GM23338 (cell line): ENCODE data around the gene ZNF687. TPM values are rescaled to one million over a fixed set of nuclear protein-coding genes. Genes with fewer than 3 reads are reported as not detected.

ENCODE experiments used
- ATAC-seq: fragments of 200-7000 bp; cut with Tn5 transposase; 3 replicates; pipeline ENCODE4 v1.9.1; 2020
- DNase-seq: peaks from one replicate; pipeline ENCODE4 v3.0.0-alpha.2; 2015; ENCODE audit warnings: low spot score
- H2AFZ ChIP-seq: fragments of 200-600 bp; sonication (generic); 2 replicates; pipeline ENCODE4 v1.8.0; 2016; ENCODE audit warnings: antibody characterized with exemption, mild to moderate bottlenecking, moderate library complexity
- H3F3A ChIP-seq: fragments of 200-600 bp; sonication (generic); replicated peaks from 2 replicates; pipeline ENCODE4 v1.8.0; 2017; ENCODE audit warnings: antibody characterized with exemption, mixed run types, low read depth
- H3K27ac ChIP-seq: fragments of 200-600 bp; sonication (generic); 2 replicates; pipeline ENCODE4 v1.6.1; 2016; ENCODE audit warnings: low read depth
- H3K27me3 ChIP-seq: fragments of 200-600 bp; sonication (generic); 2 replicates; pipeline ENCODE4 v1.8.0; 2016; ENCODE audit warnings: mild to moderate bottlenecking, mixed run types, moderate library complexity; ENCODE audit not compliant: insufficient read depth
- H3K36me3 ChIP-seq: fragments of 200-600 bp; sonication (generic); 2 replicates; pipeline ENCODE4 v1.8.0; 2016; ENCODE audit warnings: mild to moderate bottlenecking; ENCODE audit not compliant: insufficient read depth
- H3K4me1 ChIP-seq: fragments of 200-600 bp; sonication (generic); 2 replicates; pipeline ENCODE4 v1.8.0; 2016; ENCODE audit warnings: mild to moderate bottlenecking, moderate library complexity; ENCODE audit not compliant: insufficient read depth
- H3K4me2 ChIP-seq: fragments of 200-600 bp; sonication (generic); 2 replicates; pipeline ENCODE4 v1.7.1; 2017; ENCODE audit warnings: mixed run types
- H3K4me3 ChIP-seq: fragments of 200-600 bp; sonication (generic); 2 replicates; pipeline ENCODE4 v1.6.1; 2016; ENCODE audit warnings: mixed run types
- H3K79me2 ChIP-seq: fragments of 200-600 bp; sonication (generic); replicated peaks from 2 replicates; pipeline ENCODE4 v1.8.0; 2017; ENCODE audit warnings: mild to moderate bottlenecking; ENCODE audit not compliant: insufficient read depth
- H3K9me2 ChIP-seq: fragments of 200-600 bp; sonication (generic); 2 replicates; pipeline ENCODE4 v1.8.0; 2017; ENCODE audit not compliant: insufficient read depth
- H4K20me1 ChIP-seq: fragments of 200-600 bp; sonication (generic); replicated peaks from 2 replicates; pipeline ENCODE4 v1.8.0; 2017; ENCODE audit warnings: mild to moderate bottlenecking; ENCODE audit not compliant: insufficient read depth
- H3K27ac Mint-ChIP-seq: 2 replicates; pipeline ENCODE4 v1.8.0; 2020; ENCODE audit warnings: inconsistent platforms, mild to moderate bottlenecking, moderate library complexity, mixed read lengths
- H3K27me3 Mint-ChIP-seq: 3 replicates; pipeline ENCODE4 v1.8.0; 2022; ENCODE audit warnings: low read depth, mild to moderate bottlenecking, moderate library complexity, mixed read lengths, inconsistent platforms; ENCODE audit not compliant: insufficient read depth, poor library complexity
- H3K36me3 Mint-ChIP-seq: 3 replicates; pipeline ENCODE4 v1.8.0; 2021; ENCODE audit warnings: low read depth, mild to moderate bottlenecking, inconsistent platforms, moderate library complexity, mixed read lengths
- H3K4me1 Mint-ChIP-seq: 3 replicates; pipeline ENCODE4 v1.8.0; 2020; ENCODE audit warnings: mild to moderate bottlenecking, inconsistent platforms, mixed read lengths
- H3K4me3 Mint-ChIP-seq: 3 replicates; pipeline ENCODE4 v1.8.0; 2021; ENCODE audit warnings: moderate library complexity, mild to moderate bottlenecking, inconsistent platforms, mixed read lengths
- H3K9me3 Mint-ChIP-seq: 3 replicates; pipeline ENCODE4 v1.8.0; 2020; ENCODE audit warnings: moderate library complexity, mild to moderate bottlenecking, inconsistent platforms, mixed read lengths
- CREB1 ChIP-seq: fragments of 250-450 bp; sonication (Bioruptor Pico); IDR thresholded peaks from 2 replicates; pipeline ENCODE4 v1.5.0; 2020; ENCODE audit warnings: low read depth, mild to moderate bottlenecking, moderate library complexity
- JUNB ChIP-seq: IDR thresholded peaks from one replicate; pipeline ENCODE4 v1.6.1; 2016; ENCODE audit warnings: antibody characterized with exemption; ENCODE audit not compliant: unreplicated experiment
- NANOG ChIP-seq: IDR thresholded peaks from 2 replicates; pipeline ENCODE4 v1.6.1; 2016; ENCODE audit warnings: antibody characterized with exemption, borderline replicate concordance
- POLR2AphosphoS5 ChIP-seq: IDR thresholded peaks from 2 replicates; pipeline ENCODE4 v1.6.1; 2016; ENCODE audit warnings: antibody characterized with exemption, low read depth
- STAT1 ChIP-seq: IDR thresholded peaks from one replicate; pipeline ENCODE4 v1.6.1; 2016; ENCODE audit warnings: antibody characterized with exemption; ENCODE audit not compliant: unreplicated experiment
- ZNF331 ChIP-seq: fragments of 250-450 bp; sonication (Bioruptor Pico); IDR thresholded peaks from 2 replicates; pipeline ENCODE4 v1.5.0; 2020; ENCODE audit warnings: low read depth, mild to moderate bottlenecking, moderate library complexity
- ZNF462 ChIP-seq: fragments of 250-450 bp; sonication (Bioruptor Pico); IDR thresholded peaks from 2 replicates; pipeline ENCODE4 v1.5.0; 2020; ENCODE audit warnings: mild to moderate bottlenecking, moderate library complexity
- polyA plus RNA-seq: library from polyadenylated mRNA; unstranded; fragments of >200 nt; fragmentation: Nextera tagmentation; extraction: Ambion mirVana; gene quantifications from 2 replicates; pipeline ENCODE4 v1.2.1, GENCODE V29; 2016
- total RNA-seq: library from RNA; depleted of rRNA; stranded (reverse); fragments of >200 nt; shearing (Covaris generic); gene quantifications from 2 replicates; pipeline ENCODE4 v1.2.3, GENCODE V29; 2014
- TF ChIP-seq, protein P1 (sequence below): IDR thresholded peaks from 2 replicates; pipeline ENCODE4 v1.6.1; 2016; ENCODE audit warnings: antibody characterized with exemption
- TF ChIP-seq, protein P2 (sequence below), 2 experiments: fragments of 200-600 bp in 1 of 2; sonication (generic) in 1 of 2; conservative IDR thresholded peaks; 2 replicates each; pipeline versions ENCODE4 v1.5.1 to v1.6.1; 2016 to 2017; ENCODE audit warnings: antibody characterized with exemption in 2 of 2, low read depth in 2 of 2, mild to moderate bottlenecking in 2 of 2, moderate library complexity in 1 of 2

ZNF687 gene
- total and polyA plus RNA-seq, 2 experiments from 2014 or later = 7.7 to 63.9 TPM

GRCh38 chr1:151312411-151312810 is 30.3 kb downstream of the ZNF687 start:
- Histone ChIP-seq H3K9me2 (no peaks in the 10 kb centered on the region), H3K4me2 (no peak overlapping the region), H3K27ac (no peak overlapping the region), H3K36me3 (peaks cover 13% of the 10 kb centered on the region; the same call in 1 of the 2 replicates), H3K79me2 (no peaks in the 10 kb centered on the region), H2AFZ (no peak overlapping the region), H3K4me3 (no peak overlapping the region), H3K4me1 (peaks cover 10% of the 10 kb centered on the region; the same call in 1 of the 2 replicates), H4K20me1 (peaks cover 6% of the 10 kb centered on the region), H3K27me3 (no peaks in the 10 kb centered on the region), H3F3A (0 out of 2 replicates have a peak, but pooled peaks cover 4% of the 10 kb centered on the region)
- no peak for TF ChIP-seq JUNB
- TF ChIP-seq, protein P1, sequence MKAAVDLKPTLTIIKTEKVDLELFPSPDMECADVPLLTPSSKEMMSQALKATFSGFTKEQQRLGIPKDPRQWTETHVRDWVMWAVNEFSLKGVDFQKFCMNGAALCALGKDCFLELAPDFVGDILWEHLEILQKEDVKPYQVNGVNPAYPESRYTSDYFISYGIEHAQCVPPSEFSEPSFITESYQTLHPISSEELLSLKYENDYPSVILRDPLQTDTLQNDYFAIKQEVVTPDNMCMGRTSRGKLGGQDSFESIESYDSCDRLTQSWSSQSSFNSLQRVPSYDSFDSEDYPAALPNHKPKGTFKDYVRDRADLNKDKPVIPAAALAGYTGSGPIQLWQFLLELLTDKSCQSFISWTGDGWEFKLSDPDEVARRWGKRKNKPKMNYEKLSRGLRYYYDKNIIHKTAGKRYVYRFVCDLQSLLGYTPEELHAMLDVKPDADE = no peak
- TF ChIP-seq POLR2AphosphoS5 = no peak
- no peak for TF ChIP-seq ZNF462 (CRISPR knock-in tag)
- no peak for TF ChIP-seq NANOG
- no peak for ATAC-seq
- DNase-seq = no peak
- peaks cover 18% of the 10 kb centered on the region for H3K4me1 Mint-ChIP-seq
- peaks cover 4% of the 10 kb centered on the region for H3K27me3 Mint-ChIP-seq
- no peak overlapping the region for H3K4me3 Mint-ChIP-seq
- H3K36me3 Mint-ChIP-seq = peaks cover 18% of the 10 kb centered on the region; the same call in 2 of the 3 replicates
- no peaks in the 10 kb centered on the region for H3K9me3 Mint-ChIP-seq
- no peak overlapping the region for H3K27ac Mint-ChIP-seq

GRCh38 chr1:151312826-151313225 is 30.7 kb downstream of the ZNF687 start:
- Histone ChIP-seq H3K36me3 (peaks cover 10% of the 10 kb centered on the region; the same call in 1 of the 2 replicates), H3K9me2 (no peaks in the 10 kb centered on the region), H3K4me2 (no peak overlapping the region), H3K4me1 (peaks cover 10% of the 10 kb centered on the region; the same call in 1 of the 2 replicates), H2AFZ (no peak overlapping the region), H4K20me1 (peaks cover 6% of the 10 kb centered on the region), H3K27ac (no peak overlapping the region), H3F3A (0 out of 2 replicates have a peak, but pooled peaks cover 4% of the 10 kb centered on the region), H3K4me3 (no peak overlapping the region), H3K27me3 (no peaks in the 10 kb centered on the region), H3K79me2 (no peaks in the 10 kb centered on the region)
- Mint-ChIP-seq H3K27ac (no peak overlapping the region), H3K4me1 (peaks cover 18% of the 10 kb centered on the region), H3K36me3 (peaks cover 17% of the 10 kb centered on the region), H3K27me3 (peaks cover 4% of the 10 kb centered on the region), H3K9me3 (no peaks in the 10 kb centered on the region), H3K4me3 (no peak overlapping the region)
- ATAC-seq = no peak
- no peak for DNase-seq
- TF ChIP-seq STAT1 = no peak
- TF ChIP-seq CREB1 = no peak
- TF ChIP-seq, protein P2, sequence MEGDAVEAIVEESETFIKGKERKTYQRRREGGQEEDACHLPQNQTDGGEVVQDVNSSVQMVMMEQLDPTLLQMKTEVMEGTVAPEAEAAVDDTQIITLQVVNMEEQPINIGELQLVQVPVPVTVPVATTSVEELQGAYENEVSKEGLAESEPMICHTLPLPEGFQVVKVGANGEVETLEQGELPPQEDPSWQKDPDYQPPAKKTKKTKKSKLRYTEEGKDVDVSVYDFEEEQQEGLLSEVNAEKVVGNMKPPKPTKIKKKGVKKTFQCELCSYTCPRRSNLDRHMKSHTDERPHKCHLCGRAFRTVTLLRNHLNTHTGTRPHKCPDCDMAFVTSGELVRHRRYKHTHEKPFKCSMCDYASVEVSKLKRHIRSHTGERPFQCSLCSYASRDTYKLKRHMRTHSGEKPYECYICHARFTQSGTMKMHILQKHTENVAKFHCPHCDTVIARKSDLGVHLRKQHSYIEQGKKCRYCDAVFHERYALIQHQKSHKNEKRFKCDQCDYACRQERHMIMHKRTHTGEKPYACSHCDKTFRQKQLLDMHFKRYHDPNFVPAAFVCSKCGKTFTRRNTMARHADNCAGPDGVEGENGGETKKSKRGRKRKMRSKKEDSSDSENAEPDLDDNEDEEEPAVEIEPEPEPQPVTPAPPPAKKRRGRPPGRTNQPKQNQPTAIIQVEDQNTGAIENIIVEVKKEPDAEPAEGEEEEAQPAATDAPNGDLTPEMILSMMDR (conservative IDR thresholded peaks at IDR 0.05; ENCODE audit: low read depth in 2 of 2) = no peak
- no peak for TF ChIP-seq ZNF331 (CRISPR knock-in tag)
